Smooth muscle cell (in vitro differentiated cells): ENCODE data around the gene ZNF428. TPM values are rescaled to one million over a fixed set of nuclear protein-coding genes. Genes with fewer than 3 reads are reported as not detected.
A peak's percentile ranks its signal among the peaks of the same experiment; 100 is the strongest.
"Not testable (repeated sequence)": the region's sequence is repeated elsewhere in the genome, so short reads cannot be mapped to it uniquely, and the experiment has no call there.

ENCODE experiments used
- DNase-seq: peaks from one replicate; lab custom pipeline; 2025; ENCODE audit not compliant: unreplicated experiment; lab: John Stamatoyannopoulos, UW
- H2AFZ ChIP-seq: fragments of 200-600 bp; sonication (generic); 2 replicates; pipeline ENCODE4 v1.6.0; 2016; ENCODE audit warnings: antibody characterized with exemption, low read depth, mild to moderate bottlenecking
- H3F3A ChIP-seq: fragments of 200-600 bp; sonication (generic); 2 replicates; pipeline ENCODE4 v1.6.0; 2017; ENCODE audit warnings: antibody characterized with exemption, low read depth
- H3K27ac ChIP-seq: fragments of 200-600 bp; sonication (generic); 2 replicates; pipeline ENCODE4 v1.5.1; 2016; ENCODE audit warnings: low read depth, mild to moderate bottlenecking
- H3K27me3 ChIP-seq: fragments of 200-600 bp; sonication (generic); 2 replicates; pipeline ENCODE4 v1.6.1; 2016; ENCODE audit warnings: low read depth, mild to moderate bottlenecking
- H3K36me3 ChIP-seq: fragments of 200-600 bp; sonication (generic); 2 replicates; pipeline ENCODE4 v1.5.1; 2016; ENCODE audit warnings: low read depth
- H3K4me1 ChIP-seq: fragments of 200-600 bp; sonication (generic); 2 replicates; pipeline ENCODE4 v1.5.1; 2016; ENCODE audit warnings: low read depth
- H3K4me2 ChIP-seq: fragments of 200-600 bp; sonication (generic); 2 replicates; pipeline ENCODE4 v1.6.0; 2016; ENCODE audit warnings: mild to moderate bottlenecking
- H3K4me3 ChIP-seq: fragments of 200-600 bp; sonication (generic); 2 replicates; pipeline ENCODE4 v1.5.1; 2016; ENCODE audit warnings: mild to moderate bottlenecking
- H3K79me2 ChIP-seq: fragments of 200-600 bp; sonication (generic); 2 replicates; pipeline ENCODE4 v1.6.0; 2016; ENCODE audit warnings: low read depth, mild to moderate bottlenecking
- H3K9ac ChIP-seq: fragments of 200-600 bp; sonication (generic); 2 replicates; pipeline ENCODE4 v1.6.0; 2016; ENCODE audit warnings: low read depth
- H3K9me3 ChIP-seq: fragments of 200-600 bp; sonication (generic); replicated peaks from 2 replicates; pipeline ENCODE4 v1.5.1; 2016; ENCODE audit warnings: low read depth
- H4K20me1 ChIP-seq: fragments of 200-600 bp; sonication (generic); 2 replicates; pipeline ENCODE4 v1.6.0; 2016; ENCODE audit warnings: low read depth
- CTCF ChIP-seq: fragments of 200-600 bp; sonication (generic); IDR thresholded peaks from 2 replicates; pipeline ENCODE4 v1.5.1; 2017; ENCODE audit warnings: borderline replicate concordance, mild to moderate bottlenecking, antibody characterized with exemption; ENCODE audit not compliant: insufficient read depth, poor library complexity, severe bottlenecking
- WGBS: methylation state at CpG from one replicate; pipeline ENCODE4 v1.1.7; 2016; ENCODE audit warnings: low lambda C conversion rate; 5-methylcytosine and 5-hydroxymethylcytosine counted together
- polyA plus RNA-seq: library from polyadenylated mRNA; unstranded; fragments of >200 nt; fragmentation: Nextera tagmentation; extraction: Ambion mirVana; gene quantifications from 2 replicates; pipeline ENCODE4 v1.2.1, GENCODE V29; 2016
- total RNA-seq: library from RNA; depleted of rRNA; stranded (reverse); fragments of >200 nt; gene quantifications from 2 replicates; pipeline ENCODE4 v1.2.3, GENCODE V29; 2014

The ZNF428 gene
- total and polyA plus RNA-seq, 2 experiments from 2014 or later, result 20.3 to 63.1 TPM

GRCh38 chr19:43638995-43639518 lies 19.6 kb upstream of the ZNF428 start:
- Histone ChIP-seq H3F3A (no peaks in the 10 kb centered on the region), H2AFZ (no peak overlapping the region), H3K36me3 (no peaks in the 10 kb centered on the region), H3K4me2 (peak overlapping the region; percentile 71), H3K79me2 (no peaks in the 10 kb centered on the region), H3K4me3 (peak overlapping the region; percentile 37), H3K9me3 (no peaks in the 10 kb centered on the region), H4K20me1 (no peaks in the 10 kb centered on the region), H3K27me3 (peaks cover 43% of the 10 kb centered on the region), H3K9ac (no peak overlapping the region), H3K27ac (no peak overlapping the region), H3K4me1 (peaks cover 7% of the 10 kb centered on the region)
- no peak for DNase-seq
- WGBS, result 24% methylated on average over 5 of the region's 18 CpGs
- no peak for TF ChIP-seq CTCF

- no peaks in the 10 kb centered on the region for H4K20me1 ChIP-seq
- no peaks in the 10 kb centered on the region for H3F3A ChIP-seq
- DNase-seq, result no peak
- no peak overlapping the region for H3K4me3 ChIP-seq
- H3K27me3 ChIP-seq, result peaks cover 43% of the 10 kb centered on the region
- H3K36me3 ChIP-seq, result no peaks in the 10 kb centered on the region
- TF ChIP-seq CTCF, result no peak
- H3K4me1 ChIP-seq, result peaks cover 7% of the 10 kb centered on the region
- H3K4me2 ChIP-seq, result peak overlapping the region; percentile 71
- no peaks in the 10 kb centered on the region for H3K9me3 ChIP-seq
- H3K27ac ChIP-seq, result no peak overlapping the region
- no peak overlapping the region for H3K9ac ChIP-seq
- no peak overlapping the region for H2AFZ ChIP-seq
- no peaks in the 10 kb centered on the region for H3K79me2 ChIP-seq
- 83% methylated on average over 13 of the region's 13 CpGs for WGBS
Measured at GRCh38 chr19:43638214-43638994, 19.0 kb upstream of the ZNF428 start.

- H3K27me3 ChIP-seq, result peaks cover 36% of the 10 kb centered on the region
- H3K27ac ChIP-seq, result no peak overlapping the region
- peaks cover 7% of the 10 kb centered on the region for H3K4me1 ChIP-seq
- no peaks in the 10 kb centered on the region for H3K9me3 ChIP-seq
- no peak overlapping the region for H3K9ac ChIP-seq
- H3K36me3 ChIP-seq, result no peaks in the 10 kb centered on the region
- no peak for DNase-seq
- no peaks in the 10 kb centered on the region for H4K20me1 ChIP-seq
- 72% methylated on average over 14 of the region's 14 CpGs for WGBS
- H3K4me2 ChIP-seq, result no peak overlapping the region
- TF ChIP-seq CTCF, result no peak
- H3F3A ChIP-seq, result no peaks in the 10 kb centered on the region
- no peaks in the 10 kb centered on the region for H3K79me2 ChIP-seq
- no peak overlapping the region for H2AFZ ChIP-seq
- no peak overlapping the region for H3K4me3 ChIP-seq
Measured at GRCh38 chr19:43636121-43636683, 16.8 kb upstream of the ZNF428 start.

- Histone ChIP-seq H3K9ac (peak overlapping the region; percentile 29), H3K4me3 (peak overlapping the region; percentile 36)
- not testable (repeated sequence) for H3K36me3 ChIP-seq
Measured at GRCh38 chr19:43635561-43635940, 16.1 kb upstream of the ZNF428 start.

More at GRCh38 chr19:43635561-43635940, 16.1 kb upstream of the ZNF428 start:
- H3K9me3 ChIP-seq, H3F3A ChIP-seq, H3K4me1 ChIP-seq, H3K79me2 ChIP-seq, DNase-seq, H3K27ac ChIP-seq, H4K20me1 ChIP-seq: not testable (repeated sequence)
- Histone ChIP-seq H3K27me3 (peaks cover 29% of the 10 kb centered on the region), H2AFZ (peak overlapping the region; percentile 59), H3K4me2 (peak overlapping the region; percentile 79)
- 25% methylated on average over 2 of the region's 2 CpGs for WGBS
